ENCODE data around the gene SOX13.

DNA sequence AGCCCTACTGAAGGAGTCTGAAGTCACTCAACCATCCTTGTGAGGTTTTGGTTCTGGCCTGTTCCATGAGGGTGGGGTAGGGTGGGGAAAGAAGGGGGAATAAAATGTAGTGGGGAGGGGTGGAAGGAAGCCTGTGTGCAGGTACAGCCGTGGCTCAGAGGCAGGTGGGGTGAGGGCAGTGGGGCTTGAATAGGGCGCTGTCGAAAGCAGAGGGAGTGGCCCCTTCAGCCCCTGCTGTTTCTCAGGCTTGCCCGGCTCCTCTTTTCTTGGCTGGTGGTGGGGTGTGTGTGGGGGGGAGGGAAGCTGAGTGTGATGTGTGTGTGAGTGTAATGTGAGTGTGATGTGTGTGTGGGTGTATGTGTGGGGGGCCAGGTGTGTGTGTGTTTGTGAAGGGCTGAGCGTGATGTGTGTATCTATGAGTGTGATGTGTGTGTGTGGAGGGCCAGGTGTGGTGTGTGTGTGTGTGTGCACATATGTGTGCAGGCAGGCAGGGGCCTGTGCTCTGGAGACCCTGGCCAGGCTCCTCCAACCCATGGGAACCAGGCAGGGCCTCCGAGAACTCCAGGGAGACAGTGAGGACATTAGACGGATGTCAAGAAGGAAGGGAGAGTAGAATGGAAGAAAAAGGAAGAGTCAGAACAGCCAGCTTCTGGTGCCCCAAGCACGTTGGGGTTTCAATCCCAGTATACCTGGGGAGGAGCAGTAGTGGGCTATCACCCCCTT, 9.0 kb downstream of the SOX13 start:
- TF ChIP-seq EZH2 (IDR thresholded peaks at IDR 0.05) (no peak), POLR2AphosphoS5 (IDR thresholded peaks at IDR 0.05; ENCODE audit: borderline replicate concordance, low read depth, low read length) (no peak)
